ENCODE data around the gene SUMO1.
"Not testable (repeated sequence)": the region's sequence is repeated elsewhere in the genome, so short reads cannot be mapped to it uniquely, and the experiment has no call there.

Gene SUMO1

DNA sequence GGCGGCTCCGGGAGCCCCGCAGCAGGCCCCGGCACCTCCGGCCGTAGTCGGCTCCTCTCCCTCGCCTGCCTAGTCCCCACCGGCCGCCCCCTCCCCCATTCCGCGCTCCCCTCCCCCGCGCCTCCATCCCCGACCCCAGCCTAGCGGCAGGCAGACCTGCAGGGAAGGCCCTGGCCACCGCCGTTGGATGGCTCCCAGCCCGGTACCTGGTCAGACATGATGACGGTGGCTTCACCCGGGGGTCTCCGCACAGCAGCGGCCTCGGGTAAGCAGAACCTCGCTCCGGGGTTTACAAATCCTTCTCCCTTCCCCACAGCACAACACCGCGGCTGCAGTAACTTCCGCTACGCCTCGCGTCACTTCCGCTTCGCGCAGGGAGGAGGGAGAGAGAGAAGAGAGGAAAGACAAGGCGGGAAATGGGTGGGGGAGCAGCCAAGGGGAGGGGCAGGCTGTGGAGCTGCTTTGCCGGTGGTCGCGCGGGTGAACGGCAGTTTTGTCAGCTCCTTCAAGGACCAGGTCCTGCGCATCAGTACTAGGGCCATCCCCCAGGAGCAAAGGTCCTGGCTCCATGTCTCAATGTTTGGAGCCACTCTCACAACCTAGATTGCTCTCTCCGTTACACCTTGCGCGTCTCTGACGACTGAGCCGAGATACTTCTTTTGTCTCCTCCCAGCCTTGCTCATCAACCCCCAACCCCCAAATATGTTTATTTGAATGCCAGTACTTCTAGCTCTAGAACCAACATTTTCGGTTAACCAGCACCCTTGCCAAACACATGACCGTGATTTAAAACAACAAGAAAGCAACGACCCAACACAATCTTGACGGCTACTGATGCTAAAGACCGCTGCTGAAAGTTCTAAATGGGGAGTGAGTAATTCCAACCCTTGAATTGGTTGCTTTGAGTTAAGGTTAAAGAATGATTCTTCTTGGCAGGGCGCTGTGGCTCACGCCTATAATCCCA, at the start of gene SUMO1:
Gene SUMO1 (minus strand): TSS at position 364 of the 964 bp plus-strand sequence. CDS start 146 bp downstream, at position 218.
- DNase-seq = peak; percentile 86

DNA sequence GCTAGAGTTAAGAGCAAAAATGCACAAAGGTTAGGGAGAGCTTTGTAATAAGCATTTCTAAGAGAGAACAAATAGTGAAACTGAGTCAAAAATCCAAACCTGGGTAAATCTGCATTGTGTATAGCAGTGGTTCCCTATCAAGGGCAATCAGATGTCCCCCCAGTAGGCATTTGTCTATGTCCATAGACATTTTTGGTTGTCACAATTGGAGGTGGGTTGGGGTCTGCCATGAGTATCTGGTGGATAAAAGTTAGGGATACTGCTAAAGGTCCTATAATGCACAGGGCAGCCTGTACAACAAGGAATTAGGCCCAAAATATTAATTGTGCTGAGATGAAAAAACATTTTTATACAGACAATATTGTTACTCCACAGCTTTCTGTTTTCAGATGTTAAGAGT, 48.2 kb upstream of the SUMO1 start:
- DNase-seq = no peak

DNA sequence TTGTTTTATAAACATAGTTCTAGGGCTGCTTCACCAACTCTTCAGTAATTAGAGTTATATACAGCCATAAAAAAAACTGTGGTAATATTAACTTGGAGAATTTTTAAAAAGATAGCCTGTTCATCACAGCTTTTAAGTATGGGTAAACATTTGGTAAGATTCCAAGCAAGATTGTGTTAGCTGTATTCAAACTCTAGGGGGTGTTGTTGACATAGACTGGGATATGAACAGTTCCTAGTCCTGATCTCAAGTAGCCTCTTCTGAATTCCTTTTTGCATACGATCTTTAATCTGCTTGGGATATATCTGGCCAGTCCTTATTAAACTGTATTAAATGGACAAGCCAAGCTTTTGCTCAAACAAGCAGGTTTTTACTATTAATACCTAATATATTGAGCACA, 40.5 kb upstream of the SUMO1 start:
- DNase-seq = no peak

DNA sequence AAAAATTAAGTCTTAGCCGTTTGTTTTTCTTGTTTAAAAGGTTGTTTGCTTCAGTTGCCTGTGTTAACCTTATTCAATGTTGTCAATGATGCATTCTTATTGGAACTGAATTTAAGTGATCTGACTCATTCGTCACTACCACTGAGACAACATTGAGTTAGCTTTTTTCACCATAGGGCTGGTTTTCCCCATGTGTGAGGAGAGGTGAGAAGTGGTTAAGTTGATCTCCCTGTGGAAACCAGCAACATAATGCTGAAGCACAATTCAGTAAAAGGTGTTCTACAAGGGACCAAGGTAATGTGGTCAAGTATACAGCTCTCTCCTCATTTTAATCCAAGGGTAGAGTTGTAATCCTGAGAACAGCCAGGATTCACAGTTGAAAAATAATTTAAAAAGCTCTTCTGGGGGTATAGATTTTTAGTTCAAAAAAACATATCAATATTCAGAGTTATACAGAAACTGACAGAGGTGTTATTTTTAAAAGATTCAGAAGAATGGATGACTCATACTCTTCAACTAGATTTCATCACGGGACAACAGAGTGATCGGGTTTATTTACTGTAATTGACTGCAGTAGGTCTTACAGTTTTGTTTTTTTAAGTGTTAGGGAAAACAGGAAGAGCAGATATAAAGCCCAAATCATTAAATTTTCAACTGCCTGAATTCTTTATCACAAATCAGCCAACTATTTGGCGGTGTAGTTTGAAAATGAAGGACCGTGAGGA, 39.8 kb upstream of the SUMO1 start:
- no peak for DNase-seq

DNA sequence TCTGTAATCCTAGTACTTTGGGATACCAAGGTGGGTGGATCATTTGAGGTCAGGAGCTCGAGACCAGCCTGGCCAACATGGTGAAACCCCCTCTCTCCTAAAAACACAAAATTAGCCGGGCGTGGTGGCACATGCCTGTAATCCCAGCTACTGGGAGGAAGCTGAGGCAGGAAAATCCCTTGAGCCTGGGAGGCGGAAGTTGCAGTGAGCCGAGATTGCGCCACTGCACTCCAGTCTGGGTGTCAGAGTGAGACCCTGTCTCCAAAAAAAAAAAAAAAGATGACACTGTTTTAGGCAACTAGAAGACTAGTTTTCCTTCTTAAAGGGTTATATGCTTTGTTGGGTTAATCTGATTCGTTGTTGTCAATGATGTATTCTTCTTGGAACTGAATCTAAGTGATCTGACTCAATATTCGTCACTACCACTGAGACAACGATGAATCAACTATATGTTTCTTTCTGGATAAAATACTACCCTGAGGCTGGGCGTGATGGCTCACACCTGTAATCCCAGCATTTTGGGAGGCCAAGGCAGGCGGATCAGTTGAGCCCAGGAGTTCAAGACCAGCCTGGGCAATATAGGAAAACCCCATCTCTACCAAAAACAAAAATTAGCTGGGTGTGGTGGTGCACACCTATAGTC, 37.8 kb upstream of the SUMO1 start:
- not testable (repeated sequence) for DNase-seq

DNA sequence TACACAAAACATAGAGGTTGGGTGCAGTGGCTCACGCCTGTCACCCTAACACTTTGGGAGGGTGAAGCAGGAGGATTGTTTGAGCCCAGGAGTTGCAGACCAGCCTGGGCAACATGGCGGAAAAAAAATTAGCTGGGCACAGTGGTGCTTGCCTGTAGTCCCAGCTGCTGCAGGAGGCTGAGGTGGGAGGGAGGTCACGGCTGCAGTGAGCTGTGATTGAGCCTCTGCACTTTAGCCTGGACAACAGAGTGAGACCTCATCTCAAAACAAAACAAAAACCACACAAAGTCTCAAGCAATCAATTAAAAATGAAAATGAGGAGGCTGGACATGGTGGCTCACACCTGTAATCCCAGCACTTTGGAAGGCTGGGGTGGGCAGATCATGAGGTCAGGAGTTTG, 32.1 kb upstream of the SUMO1 start:
- no peak for DNase-seq

DNA sequence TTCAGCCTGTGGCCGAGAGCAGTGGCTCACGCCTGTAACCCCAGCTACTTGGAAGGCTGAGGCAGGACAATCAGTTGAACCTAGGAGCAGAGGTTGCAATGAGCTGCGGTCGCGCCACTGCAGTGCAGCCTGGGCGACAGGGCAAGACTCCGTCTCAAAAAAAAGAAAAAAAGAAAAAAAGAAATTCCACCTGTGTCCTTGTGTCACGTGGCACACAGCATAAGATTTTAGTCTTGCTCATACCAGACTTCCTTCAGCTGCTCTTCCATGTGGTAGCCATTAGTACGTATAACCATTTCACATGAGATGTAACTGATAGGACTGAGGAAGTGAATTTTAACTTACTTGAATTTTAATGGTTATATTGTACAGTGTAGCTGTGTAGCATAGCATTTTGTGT, 31.2 kb upstream of the SUMO1 start:
- DNase-seq = no peak

DNA sequence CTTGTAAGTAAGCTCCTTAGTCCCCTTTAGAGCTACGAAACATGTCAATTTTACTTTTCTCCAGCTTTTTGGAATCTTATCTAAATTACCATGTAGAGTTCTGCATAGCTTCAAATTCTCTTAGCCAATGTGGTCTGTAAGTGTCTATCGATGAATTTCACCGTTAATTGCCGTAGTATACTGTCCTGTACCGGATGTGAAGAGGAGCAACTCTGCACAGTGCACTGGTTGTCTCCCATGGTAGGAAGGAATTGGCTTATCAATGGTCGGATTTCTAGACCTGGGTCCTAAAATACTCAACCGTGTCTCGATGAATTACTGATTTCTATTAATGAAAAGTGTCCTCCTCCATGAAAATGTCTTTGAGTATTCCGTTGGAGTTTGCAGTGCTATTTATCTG, 29.1 kb upstream of the SUMO1 start:
- DNase-seq = no peak

DNA sequence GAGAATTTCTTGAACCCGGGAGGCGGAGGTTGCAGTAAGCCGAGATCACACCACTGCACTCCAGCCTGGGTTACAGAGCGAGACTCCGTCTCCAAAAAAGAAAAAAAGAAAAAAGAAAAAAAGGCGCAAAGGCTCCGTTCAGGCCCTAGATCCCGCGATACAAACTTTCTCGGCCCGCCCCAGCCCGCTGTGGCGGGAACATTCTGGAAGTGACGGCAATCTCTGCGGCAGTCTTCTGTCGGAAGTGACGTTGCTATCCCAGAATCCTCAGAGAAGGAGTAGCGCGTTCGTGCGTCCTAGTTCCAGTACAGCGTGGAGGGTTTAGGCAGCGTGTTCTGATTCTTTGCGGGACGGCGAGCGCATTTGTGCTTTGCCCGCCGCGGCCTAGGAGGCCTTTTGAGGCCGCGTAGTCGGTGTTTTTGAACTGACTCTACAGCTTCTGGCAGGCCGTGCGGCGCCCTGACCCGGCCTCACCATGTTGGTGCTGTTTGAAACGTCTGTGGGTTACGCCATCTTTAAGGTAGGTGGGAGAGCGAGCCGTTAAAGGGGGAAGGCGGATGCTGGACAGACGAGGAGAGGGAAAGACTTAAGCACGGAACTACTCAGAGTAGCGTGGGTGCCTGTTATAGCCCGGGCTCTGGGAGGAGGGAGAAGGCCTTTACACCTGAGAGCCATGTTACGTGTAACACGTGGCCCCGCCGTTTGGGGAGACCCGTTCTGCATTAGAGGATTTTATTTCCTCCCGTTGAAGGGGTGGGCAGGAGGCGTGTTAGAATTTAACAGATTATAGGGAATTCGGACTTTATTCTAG, 27.3 kb upstream of the SUMO1 start, which contains the start of gene NOP58:
Gene NOP58 (plus strand): TSS at position 297 of the 811 bp plus-strand sequence. CDS start 179 bp downstream, at position 476.
- peak; percentile 81 for DNase-seq

DNA sequence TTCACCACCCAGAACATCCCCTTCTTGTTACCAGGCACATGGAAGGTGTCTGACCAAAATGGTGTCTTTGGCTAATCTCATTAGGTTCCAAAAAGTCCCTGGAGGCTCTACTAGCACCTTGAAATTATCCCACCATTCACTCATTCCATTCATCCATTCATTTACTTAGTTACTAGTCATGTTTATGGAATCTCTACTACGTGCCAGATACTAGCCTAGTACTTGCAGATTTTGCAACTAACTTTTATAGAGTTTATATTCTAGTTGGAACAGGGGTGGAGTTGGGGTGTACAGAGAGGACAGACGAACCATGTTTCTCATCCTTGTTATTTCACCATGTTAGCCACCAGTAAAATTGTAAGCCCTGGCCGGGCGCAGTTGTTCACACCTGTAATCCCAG, 23.1 kb upstream of the SUMO1 start:
- DNase-seq = no peak

DNA sequence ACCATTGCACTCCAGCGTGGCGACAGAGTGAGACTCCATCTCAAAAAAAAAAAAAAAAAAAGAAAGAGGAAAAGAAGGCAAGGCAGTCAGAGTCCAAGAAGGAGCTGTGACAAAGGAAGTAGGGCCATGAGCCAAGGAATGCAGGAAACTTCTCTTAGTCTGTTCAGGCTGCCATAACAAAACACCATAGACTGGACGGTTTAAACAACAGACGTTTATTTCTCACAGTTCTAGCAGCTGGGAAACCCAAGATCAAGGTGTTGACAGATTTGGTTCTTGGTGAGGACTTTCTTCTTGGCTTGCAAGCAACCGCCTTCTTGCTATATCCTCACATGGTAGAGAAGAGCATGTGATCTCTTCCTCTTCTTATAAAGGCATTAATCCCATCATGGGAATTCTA, 13.1 kb upstream of the SUMO1 start:
- no peak for DNase-seq

DNA sequence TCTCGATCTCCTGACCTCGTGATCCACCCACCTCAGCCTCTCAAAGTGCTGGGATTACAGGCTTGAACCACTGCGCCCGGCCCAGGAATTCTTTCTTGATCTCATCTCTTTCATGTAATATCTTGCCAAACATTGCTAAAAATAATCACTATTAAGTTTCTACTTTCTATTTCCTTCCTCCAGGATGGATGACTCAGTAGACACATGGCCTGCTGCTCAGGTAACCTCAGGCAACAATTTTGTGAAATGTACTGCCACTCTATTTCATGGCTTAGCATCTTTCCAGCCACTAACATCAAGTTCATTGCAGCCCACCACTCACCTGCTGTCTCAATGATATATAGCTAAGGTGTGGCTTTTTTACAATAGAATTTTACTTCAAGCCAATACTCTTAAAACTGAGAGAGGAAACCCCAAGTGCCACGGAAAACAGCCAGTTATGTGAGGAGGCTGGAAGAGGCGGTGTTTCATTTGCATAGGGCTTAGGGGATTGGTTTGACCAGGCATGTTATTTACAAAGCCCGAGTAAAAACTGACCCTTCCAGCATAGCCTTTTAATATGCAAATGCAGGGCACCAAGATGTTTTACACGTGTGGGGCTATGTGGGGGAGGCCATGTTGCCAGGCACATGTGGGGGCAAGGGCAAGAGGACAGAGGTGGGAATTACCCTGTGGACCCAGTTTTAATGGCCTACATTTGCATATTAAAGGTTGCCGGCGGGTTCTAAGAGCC, 11.3 kb upstream of the SUMO1 start:
- no peak for DNase-seq

DNA sequence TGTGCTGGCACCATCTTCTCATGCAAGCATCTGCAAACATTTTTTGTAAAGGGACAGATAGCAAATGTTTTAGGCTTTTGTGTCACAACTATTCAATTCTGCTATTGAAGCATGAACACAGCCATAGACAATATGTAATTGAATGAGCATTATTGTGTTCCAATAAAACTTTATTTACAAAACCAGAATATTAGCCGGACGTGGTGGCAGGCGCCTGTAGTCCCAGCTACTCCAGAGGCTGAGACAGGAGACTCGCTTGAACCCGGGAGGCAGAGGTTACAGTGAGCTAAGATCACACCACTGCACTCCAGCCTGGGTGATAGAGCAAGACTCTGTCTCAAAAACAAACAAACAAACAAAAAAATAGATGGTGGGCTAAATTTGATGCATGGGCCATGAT, 9.3 kb upstream of the SUMO1 start:
- not testable (repeated sequence) for DNase-seq

DNA sequence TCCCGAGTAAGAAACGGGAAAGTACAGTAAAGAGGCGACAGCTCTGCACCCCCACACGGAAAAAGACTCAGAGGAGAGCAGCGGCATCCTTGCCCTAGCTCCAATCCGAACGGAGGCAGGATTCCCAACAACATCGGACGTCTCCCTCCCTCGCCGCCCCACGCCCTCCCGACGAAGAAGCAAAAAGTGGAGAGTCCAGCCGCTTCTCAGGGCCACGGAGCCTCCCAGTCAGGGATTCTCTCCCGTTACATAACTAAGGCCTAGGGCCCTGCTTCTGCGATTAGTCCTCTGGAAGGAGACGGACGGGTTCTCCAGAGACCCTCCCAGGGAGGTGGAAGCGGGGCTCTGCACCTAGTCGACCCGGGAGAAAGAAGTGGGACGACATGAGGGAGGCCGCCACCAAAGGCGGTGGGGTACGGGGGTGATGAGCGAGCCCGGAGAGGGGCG, 587 bp downstream of the SUMO1 start:
- DNase-seq = no peak

DNA sequence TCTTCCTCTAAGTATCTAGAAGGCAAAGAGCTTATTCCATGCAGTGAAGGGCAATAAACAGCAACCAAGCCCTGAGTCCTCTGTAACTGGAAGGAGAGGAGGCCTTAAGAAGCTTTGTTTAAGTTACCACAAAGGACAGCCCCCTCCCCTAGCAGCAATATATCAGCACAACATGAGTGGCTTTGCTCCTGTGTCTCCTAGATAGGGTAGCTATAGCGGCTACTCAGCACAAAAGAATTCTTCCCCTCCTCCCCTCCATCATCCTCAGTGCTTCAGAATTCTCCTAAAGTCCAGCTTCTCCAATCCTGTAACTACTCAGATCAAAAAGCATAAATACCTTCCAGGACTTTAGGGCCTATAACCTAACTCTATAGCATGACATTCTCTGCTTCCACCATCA, 16.5 kb downstream of the SUMO1 start:
- DNase-seq = no peak

DNA sequence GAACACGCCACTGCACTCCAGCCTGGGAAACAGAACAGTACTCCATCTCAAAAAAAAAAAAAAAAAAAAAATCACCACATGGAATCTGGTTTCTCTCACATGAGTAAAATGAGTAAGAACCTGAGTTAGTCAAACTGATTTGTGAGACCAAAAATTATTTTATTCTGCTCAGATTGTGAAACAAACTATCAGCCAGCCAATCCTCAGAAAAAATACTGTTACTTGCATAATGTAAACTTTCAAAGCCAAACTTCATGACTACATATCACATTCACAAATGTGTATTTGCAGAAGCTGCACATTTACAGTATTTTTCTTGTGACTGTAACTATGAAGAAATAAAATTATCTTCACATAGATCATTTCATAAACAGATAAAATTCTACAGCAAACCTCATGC, 23.2 kb downstream of the SUMO1 start:
- no peak for DNase-seq

DNA sequence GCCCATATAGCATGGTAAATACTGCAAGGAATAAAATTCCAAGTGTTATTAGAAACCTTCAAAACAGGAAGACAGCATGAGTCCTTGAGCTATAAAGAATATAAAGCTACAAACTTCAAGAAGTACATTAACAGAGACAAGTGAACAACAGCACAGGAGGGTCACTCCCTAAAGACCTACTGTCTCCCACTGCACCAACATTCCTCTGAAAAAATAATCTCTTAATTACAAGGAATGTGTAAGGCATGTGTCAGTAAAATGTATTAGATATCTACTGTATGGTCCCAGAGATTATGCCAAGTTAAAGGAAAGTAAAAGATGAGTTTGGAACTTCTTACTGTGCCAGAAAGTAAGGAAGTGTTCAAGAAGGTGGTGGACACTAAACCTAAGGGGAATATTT, 29.9 kb downstream of the SUMO1 start:
- no peak for DNase-seq

DNA sequence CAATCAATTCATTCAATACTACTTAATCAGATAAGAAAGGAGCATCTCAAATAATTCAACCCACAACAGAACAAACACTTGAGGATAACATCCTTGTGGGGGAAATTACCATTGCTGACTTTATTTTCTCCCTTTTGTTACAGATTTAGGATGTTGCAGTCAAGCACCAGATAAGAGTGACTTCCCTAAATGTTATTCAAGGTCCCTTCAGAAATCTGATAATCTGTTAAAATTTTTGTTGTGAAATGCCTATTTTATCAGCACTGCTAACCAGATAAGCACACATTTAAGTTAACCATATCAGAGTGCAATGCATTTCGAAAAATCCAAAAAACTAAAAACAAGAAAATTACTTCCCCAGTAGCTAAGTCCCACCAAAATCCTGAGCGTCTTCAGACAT, 33.5 kb downstream of the SUMO1 start:
- DNase-seq = no peak

DNA sequence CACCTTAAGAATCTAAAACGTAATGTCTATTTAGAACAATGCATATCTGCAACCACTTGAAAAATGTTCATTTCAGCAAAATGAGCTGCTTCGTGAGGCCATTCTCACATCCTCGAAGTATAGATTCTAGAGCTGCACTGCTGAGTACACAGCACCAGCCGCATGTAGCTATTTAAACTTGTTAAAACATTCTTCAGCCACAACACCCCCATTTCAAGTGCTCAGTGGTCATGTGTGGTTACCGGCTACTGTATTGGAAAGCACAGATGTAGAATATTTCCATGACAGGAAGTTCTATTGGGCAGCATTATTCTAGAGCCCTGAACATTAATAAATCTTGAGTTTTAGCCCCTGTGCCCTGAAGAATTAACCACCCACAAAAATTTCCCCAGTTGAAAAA, 35.0 kb downstream of the SUMO1 start:
- no peak for DNase-seq

DNA sequence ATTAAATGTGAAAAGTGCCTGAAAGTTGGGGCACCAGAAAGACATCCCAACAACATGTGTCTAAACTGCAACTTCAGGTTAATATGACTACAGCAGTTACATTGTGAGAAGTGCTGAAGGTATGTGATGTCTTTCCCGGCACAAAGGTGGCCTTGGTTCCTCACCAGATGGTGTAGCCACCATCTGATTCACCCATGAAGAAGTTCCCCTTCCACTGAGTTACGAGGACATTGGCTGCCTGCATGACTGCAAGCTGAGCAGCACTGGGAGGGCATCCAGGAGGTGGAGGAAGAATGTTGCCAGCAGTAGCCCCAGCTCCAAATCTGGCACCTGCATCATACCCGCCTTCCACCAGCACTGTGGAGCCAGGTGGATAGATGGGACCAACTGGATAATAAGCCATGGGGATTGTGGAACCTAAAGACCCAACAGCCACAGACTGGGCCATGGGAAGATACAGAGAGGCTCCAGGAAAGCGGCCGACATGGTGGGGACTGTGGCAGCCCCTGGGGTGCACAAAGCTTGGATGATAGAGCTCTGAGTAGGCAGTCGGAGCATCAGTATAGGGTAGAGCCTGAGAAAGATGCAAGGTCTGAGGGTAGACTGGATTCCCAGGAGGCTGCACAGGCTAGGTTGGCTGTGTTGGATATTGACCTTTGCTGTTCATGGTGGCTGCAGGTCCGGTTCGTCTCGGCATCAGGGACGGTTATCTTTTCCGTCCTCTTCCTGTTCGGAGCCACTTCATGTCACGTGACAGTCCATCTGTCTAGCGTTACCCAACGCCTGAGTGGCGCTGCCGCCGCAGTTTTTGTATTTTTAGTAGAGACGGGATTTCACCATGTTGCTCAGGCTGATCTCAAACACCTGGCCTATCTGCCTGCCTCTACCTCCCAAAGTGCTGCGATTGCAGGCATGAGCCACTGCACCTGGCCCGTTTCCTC, 36.9 kb downstream of the SUMO1 start:
- no peak for DNase-seq

DNA sequence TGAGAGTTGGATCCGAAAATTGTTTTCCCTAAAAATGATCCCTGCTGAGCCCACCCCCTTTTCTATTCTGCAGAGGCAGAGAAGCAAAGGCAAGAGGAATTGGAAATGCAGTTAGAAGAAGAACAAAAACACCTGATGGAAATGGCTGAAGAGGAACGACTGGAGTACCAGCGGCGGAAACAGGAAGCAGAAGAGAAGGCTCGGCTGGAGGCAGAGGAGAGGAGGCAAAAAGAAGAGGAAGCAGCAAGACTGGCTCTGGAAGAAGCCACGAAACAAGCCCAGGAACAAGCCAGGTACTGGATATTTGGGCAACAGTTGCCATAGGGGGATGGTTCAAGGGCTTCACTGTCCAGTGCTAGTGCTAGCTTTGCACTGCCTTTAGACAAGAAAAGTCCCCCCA, 41.7 kb downstream of the SUMO1 start:
- DNase-seq = no peak

Data from activated CD4-positive, CD25-positive, alpha-beta regulatory T cell treated with anti-CD3 and anti-CD28 coated beads, Interleukin-2, amount 50 U/mL, for 72 hours (primary cell).